Small intestine (tissue), 7 donors: Measurements from ENCODE around the gene KLHL41. TPM values are rescaled to one million over a fixed set of nuclear protein-coding genes. Genes with fewer than 3 reads are reported as not detected.
"Not testable (repeated sequence)": the region's sequence is repeated elsewhere in the genome, so short reads cannot be mapped to it uniquely, and the experiment has no call there.

Experiments
- DNase-seq, 2 donors: peaks; one replicate each; pipeline versions ENCODE4 v3.0.0 to v3.0.0-alpha.2; 2013
- FAIRE-seq: peaks from 2 replicates; lab custom pipeline; 2012; peaks lifted over from hg19 to GRCh38; lab: Jason Lieb, UNC
- H3K27ac ChIP-seq, 3 donors: one replicate each; pipeline ENCODE4 v1.5.1; 2013; ENCODE audit warnings: low read length in 2 of 3, mild to moderate bottlenecking in 2 of 3, control low read depth in 1 of 3, inconsistent platforms in 1 of 3, low read depth in 1 of 3, moderate library complexity in 1 of 3
- H3K27me3 ChIP-seq, 3 donors: one replicate each; pipeline ENCODE4 v1.6.1; 2013; ENCODE audit warnings: low read length in 3 of 3, inconsistent platforms in 1 of 3; ENCODE audit not compliant: control insufficient read depth in 3 of 3, insufficient read depth in 3 of 3
- H3K36me3 ChIP-seq, 3 donors: one replicate each; pipeline ENCODE4 v1.6.1; 2013; ENCODE audit warnings: low read length in 3 of 3, inconsistent platforms in 1 of 3, low read depth in 1 of 3, mild to moderate bottlenecking in 1 of 3, moderate library complexity in 1 of 3; ENCODE audit not compliant: control insufficient read depth in 3 of 3, insufficient read depth in 2 of 3
- H3K4me1 ChIP-seq, 3 donors: one replicate each; pipeline ENCODE4 v1.6.1; 2013; ENCODE audit warnings: low read length in 2 of 3, inconsistent platforms in 1 of 3, low read depth in 1 of 3, mild to moderate bottlenecking in 1 of 3, moderate library complexity in 1 of 3; ENCODE audit not compliant: control insufficient read depth in 3 of 3, insufficient read depth in 2 of 3
- H3K4me3 ChIP-seq, 3 donors: one replicate each; pipeline ENCODE4 v1.5.1; 2013; ENCODE audit warnings: low read length in 3 of 3, control low read depth in 1 of 3, inconsistent platforms in 1 of 3, low read depth in 1 of 3, mild to moderate bottlenecking in 1 of 3, moderate library complexity in 1 of 3
- H3K9me3 ChIP-seq, 2 donors: one replicate each; pipeline ENCODE4 v1.6.1; 2013; ENCODE audit warnings: low read depth in 1 of 2, low read length in 1 of 2; ENCODE audit not compliant: control insufficient read depth in 2 of 2, insufficient read depth in 1 of 2
- WGBS, 3 donors: extraction: QIAGEN DNeasy Blood & Tissue Kit; methylation state at CpG; one replicate each; pipeline ENCODE4 v1.1.7; 2013; 5-methylcytosine and 5-hydroxymethylcytosine counted together
- polyA plus RNA-seq, 4 donors: library from polyadenylated mRNA; stranded (reverse) in 3 of 4; unstranded in 1 of 4; fragments of 200-250 nt in 3 of 4; fragments of 120-200 nt in 1 of 4; gene quantifications; one replicate each; pipeline versions ENCODE4 v1.2.1 to v1.2.3, GENCODE V29; 2013
- donor health status: healthy with polysubstance abuse.
- donor health status: control.
- donor health status: control.
- donor health status: Bipolar disorder and iron deficiency.
- donor health status: healthy.

Gene KLHL41
- polyA plus RNA-seq, 4 donors, result 0.31 to 9.3 (median 2.1) TPM

DNA sequence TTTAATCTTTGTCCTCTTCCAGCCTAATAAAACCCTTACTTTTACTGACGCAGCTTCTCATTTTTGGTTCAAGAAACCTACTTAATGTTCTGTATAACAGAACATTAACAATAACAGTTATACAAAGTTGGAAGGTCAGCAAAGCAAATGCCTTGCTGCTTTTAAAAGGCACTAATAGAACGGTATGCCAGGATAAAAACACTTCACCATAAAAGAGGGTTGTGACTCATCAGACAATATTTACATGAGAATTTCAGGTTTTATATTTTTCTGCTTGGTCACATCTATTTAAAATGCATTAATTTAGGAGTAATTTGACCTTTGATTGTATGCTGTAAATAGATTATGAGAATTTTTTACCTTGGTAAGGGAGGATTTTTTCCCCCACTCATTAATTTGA is 3.0 kb downstream of the KLHL41 start:
- peak overlapping the region in 1 of 3 donors; percentile 31 for H3K27ac ChIP-seq
- FAIRE-seq, result no peak
- H3K4me1 ChIP-seq, result peaks cover 0 to 20% (median 1%) of the 10 kb centered on the region in 3 donors
- H3K4me3 ChIP-seq, result no peak overlapping the region
- WGBS, 3 donors, result 46 to 62% (median 56%) methylated on average over 2 of the region's 2 CpGs
- no peaks in the 10 kb centered on the region for H3K27me3 ChIP-seq
- DNase-seq, result no peak
- H3K9me3 ChIP-seq, result no peaks in the 10 kb centered on the region
- no peaks in the 10 kb centered on the region for H3K36me3 ChIP-seq

DNA sequence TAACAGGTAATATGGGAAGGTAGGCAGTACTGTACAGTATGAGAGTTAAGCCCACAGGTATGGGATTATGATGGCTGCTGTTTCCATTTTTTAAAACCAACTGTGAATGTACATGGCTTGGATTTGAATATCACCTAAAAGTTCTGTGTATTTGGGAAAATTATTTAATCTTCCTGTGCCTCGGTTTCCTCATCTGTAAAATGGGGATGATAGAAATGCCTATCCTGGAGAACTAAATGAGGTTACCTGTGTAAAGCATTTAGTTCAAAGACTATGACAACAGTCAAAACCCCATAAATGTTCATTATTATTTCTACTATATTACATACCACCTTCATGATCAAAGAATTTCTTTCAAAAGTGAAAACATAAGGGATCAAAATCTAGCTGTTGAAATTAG is 3.6 kb downstream of the KLHL41 start:
- Histone ChIP-seq H3K27me3 (no peaks in the 10 kb centered on the region), H3K27ac (no peak overlapping the region), H3K9me3 (no peaks in the 10 kb centered on the region), H3K4me1 (peaks cover 0 to 20% (median 1%) of the 10 kb centered on the region in 3 donors), H3K36me3 (no peaks in the 10 kb centered on the region), H3K4me3 (no peak overlapping the region)
- no peak for DNase-seq
- no peak for FAIRE-seq
- WGBS, 3 donors, result 86 to 93% (median 93%) methylated on average over 1 of the region's 1 CpG

- 80 to 93% (median 87%) methylated on average over 3 of the region's 3 CpGs for WGBS, 3 donors
- Histone ChIP-seq H3K4me1 (peaks cover 0 to 20% (median 1%) of the 10 kb centered on the region in 3 donors), H3K27me3 (no peaks in the 10 kb centered on the region), H3K9me3 (no peaks in the 10 kb centered on the region), H3K27ac (no peak overlapping the region), H3K4me3 (no peak overlapping the region), H3K36me3 (no peaks in the 10 kb centered on the region)
- FAIRE-seq (no peak), DNase-seq (no peak)
Observed at GRCh38 chr2:169513926-169514325, 4.4 kb downstream of the KLHL41 start.

DNA sequence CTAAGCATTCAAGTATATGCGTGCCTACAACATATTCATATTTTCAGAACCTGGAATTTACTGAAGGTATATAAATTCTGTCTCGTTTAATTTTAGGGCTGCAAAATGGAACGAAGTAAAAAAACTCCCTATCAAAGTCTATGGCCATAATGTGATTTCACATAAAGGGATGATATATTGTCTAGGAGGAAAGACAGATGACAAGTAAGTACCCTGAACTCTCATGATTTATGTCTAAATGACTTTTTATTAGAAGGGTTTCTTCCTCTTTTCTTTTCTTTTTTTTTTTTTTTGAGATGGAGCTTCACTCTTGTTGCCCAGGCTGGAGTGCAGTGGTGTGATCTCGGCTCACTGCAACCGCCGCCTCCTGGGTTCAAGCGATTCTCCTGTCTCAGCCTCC is 5.3 kb downstream of the KLHL41 start:
- H3K27ac ChIP-seq, DNase-seq, FAIRE-seq, H3K4me3 ChIP-seq, H3K27me3 ChIP-seq, H3K36me3 ChIP-seq, H3K9me3 ChIP-seq: not testable (repeated sequence)
- H3K4me1 ChIP-seq, result peaks cover 0 to 20% (median 0%) of the 10 kb centered on the region in 3 donors
- WGBS, 3 donors, result 89 to 91% (median 90%) methylated on average over 7 of the region's 7 CpGs

GRCh38 chr2:169516488-169516995 is 7.0 kb downstream of the KLHL41 start:
- not testable (repeated sequence) for H3K4me3 ChIP-seq, FAIRE-seq, H3K9me3 ChIP-seq, H3K27ac ChIP-seq, H3K27me3 ChIP-seq, H3K36me3 ChIP-seq
- peak in 1 of 2 donors; percentile 17 for DNase-seq
- 91 to 96% (median 95%) methylated on average over 10 of the region's 10 CpGs for WGBS, 3 donors
- peaks cover 0 to 15% (median 0%) of the 10 kb centered on the region in 3 donors for H3K4me1 ChIP-seq

- no peaks in the 10 kb centered on the region for H3K4me1 ChIP-seq
- DNase-seq, result no peak
- H3K27me3 ChIP-seq, result no peaks in the 10 kb centered on the region
- H3K36me3 ChIP-seq, result no peaks in the 10 kb centered on the region
- FAIRE-seq, result no peak
- no peak overlapping the region for H3K4me3 ChIP-seq
- no peak overlapping the region for H3K27ac ChIP-seq
- no peaks in the 10 kb centered on the region for H3K9me3 ChIP-seq
Observed at GRCh38 chr2:169520896-169521295, 11.4 kb downstream of the KLHL41 start.

- no peak overlapping the region for H3K4me3 ChIP-seq
- H3K4me1 ChIP-seq, result no peaks in the 10 kb centered on the region
- no peaks in the 10 kb centered on the region for H3K9me3 ChIP-seq
- no peaks in the 10 kb centered on the region for H3K27me3 ChIP-seq
- DNase-seq (no peak), FAIRE-seq (no peak)
- 55 to 71% (median 63%) methylated on average over 5 of the region's 5 CpGs for WGBS, 3 donors
- no peaks in the 10 kb centered on the region for H3K36me3 ChIP-seq
- H3K27ac ChIP-seq, result no peak overlapping the region
Observed at GRCh38 chr2:169523681-169524080, 14.2 kb downstream of the KLHL41 start.

DNA sequence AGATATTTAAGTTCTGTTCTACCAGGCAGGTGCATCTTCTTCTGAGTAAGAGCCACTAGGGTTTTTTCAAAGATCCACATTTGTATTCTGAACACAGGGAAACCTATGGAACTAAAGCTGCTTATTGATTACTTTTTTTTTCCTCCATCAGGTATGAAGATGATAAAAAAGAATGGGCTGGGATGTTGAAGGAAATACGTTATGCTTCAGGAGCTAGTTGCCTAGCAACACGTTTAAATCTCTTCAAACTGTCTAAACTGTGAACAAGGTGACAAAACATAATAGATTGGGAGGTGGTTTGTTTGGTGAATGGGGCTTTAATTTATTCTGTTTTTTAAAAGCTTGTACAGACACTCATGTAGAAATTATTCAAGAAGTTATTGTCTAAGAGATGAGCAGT is 15.9 kb downstream of the KLHL41 start:
- Histone ChIP-seq H3K27ac (no peak overlapping the region), H3K4me1 (no peaks in the 10 kb centered on the region), H3K27me3 (no peaks in the 10 kb centered on the region), H3K4me3 (no peak overlapping the region), H3K9me3 (no peaks in the 10 kb centered on the region), H3K36me3 (peaks cover 0 to 4% (median 2%) of the 10 kb centered on the region in 3 donors)
- DNase-seq (no peak), FAIRE-seq (no peak)
- WGBS, 3 donors, result 69 to 73% (median 73%) methylated on average over 2 of the region's 2 CpGs

GRCh38 chr2:169526451-169526850 is 16.9 kb downstream of the KLHL41 start:
- no peaks in the 10 kb centered on the region for H3K4me1 ChIP-seq
- DNase-seq (no peak), FAIRE-seq (no peak)
- H3K27me3 ChIP-seq, result no peaks in the 10 kb centered on the region
- H3K9me3 ChIP-seq, result no peaks in the 10 kb centered on the region
- H3K36me3 ChIP-seq, result peaks cover 2 to 7% (median 3%) of the 10 kb centered on the region in 3 donors
- no peak overlapping the region for H3K4me3 ChIP-seq
- H3K27ac ChIP-seq, result no peak overlapping the region
